Astrocyte (in vitro differentiated cells and primary cell): ENCODE data around the gene PTPRT.

Source experiments
- CTCF ChIP-seq: IDR thresholded peaks from 2 replicates; pipeline ENCODE4 v1.5.1; 2011; ENCODE audit warnings: low read depth, mild to moderate bottlenecking, inconsistent platforms, low read length, moderate library complexity; ENCODE audit not compliant: insufficient read depth
- EZH2 ChIP-seq: IDR thresholded peaks from 2 replicates; pipeline ENCODE4 v1.6.1; 2012; ENCODE audit warnings: mild to moderate bottlenecking, low read length, inconsistent platforms; ENCODE audit not compliant: insufficient read depth

- TF ChIP-seq CTCF (no peak), EZH2 (no peak)
Observed at GRCh38 chr20:42836339-42836738, 353.4 kb downstream of the PTPRT start.
